Erythroblast (primary cell): ENCODE results near the gene ARFGAP3.
"Not testable (repeated sequence)": the region's sequence is repeated elsewhere in the genome, so short reads cannot be mapped to it uniquely, and the experiment has no call there.

ENCODE experiments used
- DNase-seq, 2 experiments: peaks; one replicate each; lab custom pipeline; 2025; lab: John Stamatoyannopoulos, UW
- GATA1 ChIP-seq: IDR thresholded peaks from 2 replicates; pipeline ENCODE4 v1.6.1; 2011; ENCODE audit warnings: low read depth, mild to moderate bottlenecking, control low read depth, low read length, moderate library complexity
- POLR2A ChIP-seq: IDR thresholded peaks from 2 replicates; pipeline ENCODE4 v1.6.1; 2011; ENCODE audit warnings: mild to moderate bottlenecking, low read length

Gene ARFGAP3

DNA sequence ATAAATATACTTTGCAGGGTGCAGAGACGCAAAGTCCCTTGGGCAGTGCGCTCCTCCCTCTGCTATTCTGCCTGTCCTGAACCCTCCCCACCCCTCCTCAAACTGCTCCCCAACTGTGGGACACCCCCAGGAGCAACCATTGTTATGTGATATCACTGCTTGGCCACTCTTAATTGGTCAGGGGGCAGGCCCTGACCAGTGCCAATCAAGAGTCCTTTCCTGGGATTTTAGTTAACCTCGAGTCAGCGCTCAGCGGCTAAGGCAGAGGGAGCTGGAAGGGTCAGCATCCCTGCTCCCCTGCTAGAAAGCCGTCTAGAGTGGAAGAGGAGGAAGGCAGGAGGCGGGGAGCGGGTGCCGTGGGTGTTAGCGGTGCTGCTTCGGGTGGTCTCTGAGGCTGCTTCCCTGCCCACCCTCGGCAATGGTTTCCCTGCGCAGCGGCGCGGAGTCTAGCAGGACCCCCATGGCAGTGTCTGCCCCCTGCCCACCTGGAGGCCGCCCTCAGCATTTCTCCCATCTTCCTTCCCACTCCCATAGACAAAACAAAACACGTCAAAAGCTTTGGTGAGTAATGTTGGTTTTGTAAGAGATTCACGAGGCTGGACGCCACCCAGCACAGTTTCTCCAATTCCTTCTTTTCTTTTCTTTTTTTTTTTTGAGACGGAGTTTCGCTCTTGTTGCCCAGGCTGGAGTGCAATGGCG lies 98.0 kb downstream of the ARFGAP3 start:
- no peak for DNase-seq

DNA sequence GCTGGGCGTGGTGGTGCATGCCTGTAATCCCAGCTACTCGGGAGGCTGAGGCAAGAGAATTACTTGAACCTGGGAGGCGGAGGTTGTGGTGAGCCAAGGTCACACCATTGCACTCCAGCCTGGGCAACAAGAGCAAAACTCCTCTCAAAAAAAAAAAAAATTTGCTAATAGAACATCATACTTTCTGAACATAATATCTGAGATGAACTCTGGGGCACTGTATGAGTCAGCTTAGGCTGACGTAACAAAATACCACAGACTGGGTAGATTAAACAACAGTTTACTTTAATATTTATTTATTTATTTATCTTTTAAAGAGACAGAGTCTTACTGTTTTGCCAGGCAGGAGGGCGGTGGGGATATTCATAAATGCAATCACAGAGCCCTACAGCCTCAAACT lies 101.5 kb downstream of the ARFGAP3 start:
- peak; percentile 28 to 55 for DNase-seq

More for the DNA sequence above, 98.0 kb downstream of the ARFGAP3 start:
- no peak for TF ChIP-seq GATA1
- no peak for TF ChIP-seq POLR2A

DNA sequence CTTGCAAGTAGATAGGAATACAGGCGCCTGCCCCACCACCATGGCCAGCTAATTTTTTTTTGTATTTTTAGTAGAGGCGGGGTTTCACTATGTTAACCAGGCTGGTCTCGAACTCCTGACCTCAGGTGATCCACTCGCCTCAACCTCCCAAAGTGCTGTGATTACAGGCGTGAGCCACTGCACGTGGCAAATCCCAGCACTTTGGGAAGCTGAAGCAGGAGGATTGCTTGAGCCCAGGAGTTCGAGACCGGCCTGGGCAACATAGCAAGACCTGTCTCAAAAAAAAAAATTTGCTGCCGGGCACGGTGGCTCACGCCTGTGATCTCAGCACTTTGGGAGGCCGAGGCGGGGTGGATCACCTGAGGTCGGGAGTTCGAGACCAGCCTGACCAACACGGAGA lies 102.0 kb downstream of the ARFGAP3 start:
- not testable (repeated sequence) for DNase-seq

DNA sequence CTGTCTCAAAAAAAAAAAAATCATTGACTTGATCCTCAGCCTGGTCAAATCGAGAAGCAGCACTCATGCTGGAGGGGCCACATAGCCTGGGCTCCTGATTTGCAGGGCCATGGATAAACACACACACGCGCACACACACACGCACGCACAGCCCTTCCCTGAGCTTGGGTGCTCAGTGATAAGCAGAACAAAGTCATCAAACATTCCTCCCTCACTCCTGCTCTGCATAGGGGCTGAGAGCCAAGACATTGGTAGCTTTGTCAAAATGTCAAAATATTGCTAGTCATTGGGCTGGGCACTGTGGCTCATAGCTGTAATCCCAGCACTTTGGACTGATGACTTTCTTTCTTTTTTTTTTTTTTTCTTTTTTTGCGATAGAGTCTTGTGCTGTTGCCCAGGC lies 102.4 kb downstream of the ARFGAP3 start:
- DNase-seq, result peak; percentile 88 to 95
- TF ChIP-seq GATA1, result no peak
- no peak for TF ChIP-seq POLR2A

DNA sequence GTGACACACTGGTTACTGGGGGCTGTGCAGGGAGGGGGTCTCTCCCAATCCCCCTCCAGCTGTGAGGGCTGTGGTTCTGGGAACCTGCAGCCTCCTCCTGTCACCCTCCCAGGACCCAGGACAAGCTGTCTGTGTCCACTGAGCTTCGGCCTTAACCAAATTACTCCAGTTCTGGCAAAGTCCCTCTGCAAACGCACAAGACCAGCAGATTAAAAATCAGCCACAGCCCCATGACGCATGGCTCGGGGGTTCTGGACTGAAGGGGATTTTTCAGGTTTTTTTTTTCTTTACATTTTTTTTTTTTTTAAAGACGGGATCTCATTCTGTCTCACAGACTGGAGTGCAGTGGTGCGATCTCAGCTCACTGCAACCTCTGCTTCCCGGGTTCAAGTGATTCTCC lies 104.2 kb downstream of the ARFGAP3 start:
- TF ChIP-seq POLR2A (no peak), GATA1 (no peak)
- DNase-seq, result no peak

DNA sequence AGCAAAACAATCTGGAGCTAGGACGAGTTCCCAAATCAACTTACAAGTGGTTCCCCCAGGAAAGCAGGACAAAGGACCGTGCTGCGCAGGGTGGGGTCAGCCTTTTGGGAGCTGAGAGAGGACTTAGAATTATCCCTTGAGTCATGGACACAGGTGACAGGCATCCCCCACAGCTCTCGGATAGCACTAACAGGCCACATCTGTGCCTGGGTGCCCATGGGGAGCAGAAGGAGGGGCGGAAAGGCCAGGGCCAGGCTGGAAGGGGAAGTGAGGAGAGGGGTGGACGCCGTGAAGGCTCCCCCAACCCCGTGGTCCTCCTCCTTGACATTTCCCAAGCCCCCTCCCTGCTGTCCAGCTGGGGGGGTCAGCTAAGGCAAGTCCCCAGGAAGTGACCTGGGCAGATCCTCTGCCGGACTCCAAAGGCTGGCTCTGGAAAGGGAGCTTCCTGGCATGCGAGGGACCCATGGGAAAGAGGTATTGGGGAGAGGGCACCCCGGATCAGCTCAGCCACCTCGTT lies 104.8 kb downstream of the ARFGAP3 start:
- TF ChIP-seq POLR2A, result no peak
- no peak for TF ChIP-seq GATA1
- DNase-seq, result no peak

DNA sequence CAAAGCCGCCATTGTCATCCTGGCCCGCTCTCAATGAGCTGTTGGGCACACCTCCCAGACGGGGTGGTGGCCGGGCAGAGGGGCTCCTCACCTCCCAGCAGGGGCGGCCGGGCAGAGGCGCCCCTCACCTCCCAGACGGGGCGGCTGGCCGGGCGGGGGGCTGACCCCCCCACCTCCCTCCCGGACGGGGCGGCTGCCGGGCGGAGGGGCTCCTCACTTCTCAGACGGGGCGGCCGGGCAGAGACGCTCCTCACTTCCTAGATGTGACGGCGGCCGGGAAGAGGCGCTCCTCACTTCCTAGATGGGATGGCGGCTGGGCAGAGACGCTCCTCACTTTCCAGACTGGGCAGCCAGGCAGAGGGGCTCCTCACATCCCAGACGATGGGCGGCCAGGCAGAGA lies 106.7 kb downstream of the ARFGAP3 start:
- not testable (repeated sequence) for DNase-seq

DNA sequence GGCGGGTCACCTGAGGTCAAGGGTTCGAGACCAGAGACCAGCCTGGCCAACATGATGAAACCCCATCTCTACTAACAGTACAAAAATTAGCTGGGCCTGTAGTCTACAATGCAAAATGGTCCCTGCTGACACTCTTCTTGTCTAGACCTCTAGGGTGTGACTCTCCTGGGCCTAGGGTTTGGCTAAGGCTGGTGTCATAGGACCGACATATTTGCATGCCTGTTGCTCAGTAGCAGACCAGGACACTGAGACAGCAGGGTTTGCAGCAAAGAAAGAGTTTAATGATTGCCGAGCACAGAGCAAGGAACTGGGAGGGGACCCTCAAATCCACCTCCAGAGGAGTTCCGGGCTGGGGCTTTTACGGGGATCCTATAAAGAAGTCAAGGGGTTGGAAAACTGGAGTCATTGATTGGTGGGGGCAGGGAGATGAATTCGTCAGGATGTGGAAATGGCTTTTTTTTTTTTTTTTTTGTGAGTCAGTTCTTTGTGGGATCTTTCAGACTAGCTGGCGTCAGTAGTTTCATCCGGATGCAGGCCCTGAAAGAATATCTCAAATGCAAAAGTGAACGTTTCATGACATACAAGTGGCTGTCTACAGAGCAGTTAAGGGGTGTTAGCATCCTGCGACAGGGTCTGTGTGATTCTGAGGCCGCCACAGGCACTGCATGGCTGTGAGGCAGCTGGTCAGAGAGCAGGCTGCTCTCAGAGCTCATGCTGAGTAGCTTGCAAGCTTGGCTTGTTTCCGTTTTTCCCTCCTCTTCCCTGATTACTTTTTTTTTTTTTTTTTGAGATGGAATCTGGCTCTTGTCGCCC lies 109.2 kb downstream of the ARFGAP3 start:
- no peak for DNase-seq

More for the DNA sequence above, 109.2 kb downstream of the ARFGAP3 start:
- TF ChIP-seq POLR2A (no peak), GATA1 (no peak)
